Ovary (tissue), 3 donors: Measurements from ENCODE around the gene FBXL13.

Source experiments
- CTCF ChIP-seq, 3 donors: fragments of 450-650 bp in 2 of 3; fragments of 200-600 bp in 1 of 3; IDR thresholded peaks; one replicate each; pipeline versions ENCODE4 v1.5.1 to v1.8.0; 2016 to 2022; ENCODE audit warnings: antibody characterized with exemption in 3 of 3, mild to moderate bottlenecking in 1 of 3
- EP300 ChIP-seq: sonication (generic); formaldehyde crosslinking; IDR thresholded peaks from one replicate; pipeline ENCODE4 v1.6.1; 2017; ENCODE audit warnings: antibody characterized with exemption
- POLR2A ChIP-seq: fragments of 450-650 bp; IDR thresholded peaks from one replicate; pipeline ENCODE4 v1.6.1; 2017; ENCODE audit warnings: antibody characterized with exemption, mild to moderate bottlenecking, moderate library complexity
- donor health status: DM: no; HTN: no; CAD: no.

DNA sequence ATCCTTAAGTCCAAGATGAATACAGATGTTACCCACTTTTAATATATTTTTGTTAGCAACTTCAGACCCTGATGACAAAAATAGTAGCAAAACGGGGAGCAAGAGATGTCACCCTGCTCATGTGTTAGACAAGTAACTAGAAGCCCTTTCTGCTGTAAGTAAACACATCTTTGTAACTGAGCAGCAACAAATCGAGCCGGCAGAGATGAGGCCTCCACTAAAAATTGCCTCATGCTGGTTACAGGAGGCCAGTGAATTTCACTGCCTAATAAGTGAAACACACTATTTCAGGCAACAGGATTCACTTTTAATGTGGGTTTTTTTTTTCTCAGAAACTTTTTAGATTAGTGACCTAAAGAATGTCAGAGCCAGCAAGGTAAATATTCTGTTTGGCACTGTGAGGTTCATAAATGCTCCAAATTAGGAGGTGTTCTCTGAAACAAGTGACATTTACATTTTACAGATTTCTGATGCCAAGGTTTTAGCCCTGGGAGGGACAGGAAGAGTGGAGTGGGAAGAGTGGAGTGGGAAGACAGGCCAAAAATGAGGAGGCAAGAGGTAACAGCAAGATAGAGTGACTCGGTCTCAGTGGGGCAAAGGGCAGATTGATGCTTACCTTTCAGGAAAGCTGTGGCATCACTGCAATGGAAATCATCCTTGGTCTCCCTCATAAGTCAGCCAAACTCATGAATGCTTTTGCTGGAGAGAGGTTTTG lies 215.4 kb downstream of the FBXL13 start:
- no peak for TF ChIP-seq POLR2A
- no peak for TF ChIP-seq CTCF (IDR thresholded peaks at IDR 0.05)
- TF ChIP-seq EP300 = no peak
